Mesodermal cell (in vitro differentiated cells): ENCODE results near the gene COA8.

Experiments
- H3K27ac ChIP-seq: 2 replicates; pipeline ENCODE4 v1.7.0; 2013; ENCODE audit warnings: mild to moderate bottlenecking, low read depth, low read length, moderate library complexity; ENCODE audit not compliant: severe bottlenecking
- H3K36me3 ChIP-seq: 2 replicates; pipeline ENCODE4 v1.7.1; 2013; ENCODE audit warnings: mild to moderate bottlenecking, low read length, moderate library complexity; ENCODE audit not compliant: control insufficient read depth, insufficient read depth
- H3K4me1 ChIP-seq: one replicate; pipeline ENCODE4 v1.7.1; 2013; ENCODE audit warnings: mild to moderate bottlenecking, low read length; ENCODE audit not compliant: insufficient read depth, control insufficient read depth, poor library complexity, severe bottlenecking
- H3K4me3 ChIP-seq: 2 replicates; pipeline ENCODE4 v1.7.0; 2013; ENCODE audit warnings: low read length, control low read depth, mild to moderate bottlenecking; ENCODE audit not compliant: insufficient read depth, poor library complexity, severe bottlenecking; ENCODE audit errors: extremely low read depth
- H3K9me3 ChIP-seq: 2 replicates; pipeline ENCODE4 v1.7.1; 2013; ENCODE audit warnings: mild to moderate bottlenecking, low read length, moderate library complexity; ENCODE audit not compliant: control insufficient read depth
- WGBS, 2 experiments: methylation state at CpG; one replicate each; pipeline ENCODE4 v1.1.5; 2013; ENCODE audit warnings: missing lambda C conversion rate in 2 of 2; ENCODE audit not compliant: insufficient coverage in 2 of 2; 5-methylcytosine and 5-hydroxymethylcytosine counted together

COA8 gene

GRCh38 chr14:103628684-103629502, 66.1 kb downstream of the COA8 start, which contains the start of gene KLC1:
Gene KLC1, plus strand, starts transcription at chr14:103629211. Its CDS starts 25,354 bp downstream, at chr14:103654565.
- no peaks in the 10 kb centered on the region for H3K9me3 ChIP-seq
- H3K4me1 ChIP-seq = peaks cover 34% of the 10 kb centered on the region
- WGBS, 2 experiments = 2% methylated on average over 68 to 90 of the region's 97 CpGs
- peak within 1 kb of the TSS; percentile 95 for H3K27ac ChIP-seq
- peak within 1 kb of the TSS; percentile 89 for H3K4me3 ChIP-seq
- H3K36me3 ChIP-seq = peaks cover 22% of the 10 kb centered on the region

- Histone ChIP-seq H3K9me3 (no peaks in the 10 kb centered on the region), H3K4me1 (peaks cover 30% of the 10 kb centered on the region), H3K4me3 (peak overlapping the region; percentile 89), H3K36me3 (peaks cover 29% of the 10 kb centered on the region), H3K27ac (peak overlapping the region; percentile 95)
- WGBS, 2 experiments = 0% methylated on average over 53 to 62 of the region's 71 CpGs
Measured at GRCh38 chr14:103629503-103630121, 66.9 kb downstream of the COA8 start.

- Histone ChIP-seq H3K4me3 (peak overlapping the region; percentile 89), H3K27ac (no peak overlapping the region), H3K4me1 (peaks cover 22% of the 10 kb centered on the region), H3K36me3 (peaks cover 39% of the 10 kb centered on the region), H3K9me3 (no peaks in the 10 kb centered on the region)
- 70% methylated on average over 3 of the region's 5 CpGs; no CpG with 5 or more reads in 1 of the 2 experiments for WGBS, 2 experiments
Measured at GRCh38 chr14:103630364-103631108, 67.8 kb downstream of the COA8 start.

GRCh38 chr14:103633391-103633790, 70.6 kb downstream of the COA8 start:
- Histone ChIP-seq H3K4me1 (peaks cover 2% of the 10 kb centered on the region), H3K27ac (no peak overlapping the region), H3K4me3 (no peak overlapping the region), H3K36me3 (peaks cover 65% of the 10 kb centered on the region), H3K9me3 (no peaks in the 10 kb centered on the region)
- WGBS, 2 experiments = 78 to 100% methylated on average over 1 of the region's 1 CpG

- H3K36me3 ChIP-seq = peaks cover 72% of the 10 kb centered on the region
- no peaks in the 10 kb centered on the region for H3K9me3 ChIP-seq
- no peak overlapping the region for H3K27ac ChIP-seq
- H3K4me3 ChIP-seq = no peak overlapping the region
- no peaks in the 10 kb centered on the region for H3K4me1 ChIP-seq
- WGBS, 2 experiments = 78 to 94% methylated on average over 1 to 2 of the region's 4 CpGs
Measured at GRCh38 chr14:103634156-103634555, 71.4 kb downstream of the COA8 start.

GRCh38 chr14:103638594-103638993, 75.8 kb downstream of the COA8 start:
- no peak overlapping the region for H3K4me3 ChIP-seq
- WGBS, 2 experiments = 94 to 100% methylated on average over 2 to 3 of the region's 3 CpGs

More at GRCh38 chr14:103638594-103638993, 75.8 kb downstream of the COA8 start:
- H3K36me3 ChIP-seq = peaks cover 73% of the 10 kb centered on the region
- no peak overlapping the region for H3K27ac ChIP-seq
- H3K9me3 ChIP-seq = no peaks in the 10 kb centered on the region
- no peaks in the 10 kb centered on the region for H3K4me1 ChIP-seq
